WTC11 (cell line): ENCODE data around the gene CAPN3.

Experiments
- CTCF ChIP-seq: fragments of 200-600 bp; IDR thresholded peaks from 2 replicates; pipeline ENCODE4 v1.8.0; 2022; ENCODE audit warnings: antibody characterized with exemption
- KAT7 ChIP-seq: sonication (generic); formaldehyde crosslinking; IDR thresholded peaks from 2 replicates; pipeline ENCODE4 v1.8.1; 2023; ENCODE audit warnings: missing genetic modification reagents, mild to moderate bottlenecking, borderline replicate concordance
- MAX ChIP-seq: sonication (generic); formaldehyde crosslinking; IDR thresholded peaks from 2 replicates; pipeline ENCODE4 v1.8.0; 2022; ENCODE audit warnings: mild to moderate bottlenecking, missing genetic modification reagents
- NFE2L1 ChIP-seq: sonication (generic); formaldehyde crosslinking; IDR thresholded peaks from 2 replicates; pipeline ENCODE4 v1.8.1; 2023; ENCODE audit warnings: missing genetic modification reagents
- ZNF263 ChIP-seq: sonication (generic); formaldehyde crosslinking; IDR thresholded peaks from 2 replicates; pipeline ENCODE4 v1.8.1; 2022; ENCODE audit warnings: low read depth, mild to moderate bottlenecking, moderate library complexity, missing genetic modification reagents

- TF ChIP-seq ZNF263 (no peak), NFE2L1 (CRISPR knock-in tag) (no peak), CTCF (no peak), KAT7 (CRISPR knock-in tag) (no peak), MAX (CRISPR knock-in tag) (no peak)
These were observed 54.6 kb downstream of the CAPN3 start for GRCh38 chr15:42413920-42414319.
